Mesenchymal stem cell (in vitro differentiated cells and primary cell): Measurements from ENCODE around the gene DSCAM.

ENCODE experiments used
- DNase-seq: peaks from one replicate; pipeline ENCODE4 v3.0.0-alpha.2; 2013
- H2AFZ ChIP-seq: one replicate; pipeline ENCODE4 v1.6.1; 2013; ENCODE audit warnings: low read depth, mild to moderate bottlenecking, control low read depth, inconsistent platforms, low read length, moderate library complexity
- H2AK5ac ChIP-seq: 2 replicates; pipeline ENCODE4 v1.6.1; 2013; ENCODE audit warnings: low read length, moderate library complexity, mild to moderate bottlenecking, inconsistent platforms; ENCODE audit not compliant: severe bottlenecking
- H2BK120ac ChIP-seq: one replicate; pipeline ENCODE4 v1.6.1; 2013; ENCODE audit warnings: low read depth, mild to moderate bottlenecking, inconsistent platforms, low read length, moderate library complexity
- H2BK12ac ChIP-seq, 2 experiments: one replicate each; pipeline ENCODE4 v1.6.1; 2013; ENCODE audit warnings: inconsistent platforms in 2 of 2, low read length in 2 of 2, mild to moderate bottlenecking in 2 of 2, moderate library complexity in 2 of 2, control low read depth in 1 of 2
- H2BK15ac ChIP-seq: one replicate; pipeline ENCODE4 v1.6.1; 2013; ENCODE audit warnings: mild to moderate bottlenecking, low read depth, inconsistent platforms; ENCODE audit not compliant: poor library complexity, severe bottlenecking
- H2BK5ac ChIP-seq: 2 replicates; pipeline ENCODE4 v1.6.1; 2013; ENCODE audit warnings: low read depth, mild to moderate bottlenecking, low read length, control low read depth, inconsistent platforms; ENCODE audit not compliant: poor library complexity, severe bottlenecking
- H3K14ac ChIP-seq, 2 experiments: one replicate each; pipeline ENCODE4 v1.6.1; 2013; ENCODE audit warnings: inconsistent platforms in 2 of 2, low read length in 2 of 2, control low read depth in 1 of 2, mild to moderate bottlenecking in 1 of 2, moderate library complexity in 1 of 2
- H3K18ac ChIP-seq, 2 experiments: one replicate each; pipeline ENCODE4 v1.6.1; 2013; ENCODE audit warnings: inconsistent platforms in 2 of 2, low read length in 2 of 2, control low read depth in 1 of 2, low read depth in 1 of 2, mild to moderate bottlenecking in 1 of 2
- H3K23ac ChIP-seq, 2 experiments: one replicate each; pipeline ENCODE4 v1.6.1; 2013; ENCODE audit warnings: inconsistent platforms in 2 of 2, low read length in 2 of 2, mild to moderate bottlenecking in 2 of 2, moderate library complexity in 2 of 2, control low read depth in 1 of 2
- H3K27ac ChIP-seq: 2 replicates; pipeline ENCODE4 v1.5.1; 2013; ENCODE audit warnings: mild to moderate bottlenecking, moderate library complexity, low read length, control low read depth, inconsistent platforms; ENCODE audit not compliant: poor library complexity, severe bottlenecking
- H3K27me3 ChIP-seq, 2 experiments: 2 replicates each; pipeline versions ENCODE4 v1.6.1 to v1.7.0; 2013; ENCODE audit warnings: low read length in 2 of 2, mild to moderate bottlenecking in 2 of 2, moderate library complexity in 2 of 2, control low read depth in 1 of 2, inconsistent platforms in 1 of 2; ENCODE audit not compliant: control insufficient read depth in 1 of 2, insufficient read depth in 1 of 2
- H3K36me3 ChIP-seq, 2 experiments: 2 replicates each; pipeline versions ENCODE4 v1.6.1 to v1.7.0; 2013; ENCODE audit warnings: low read length in 2 of 2, control low read depth in 1 of 2, inconsistent platforms in 1 of 2, low read depth in 1 of 2, mild to moderate bottlenecking in 1 of 2; ENCODE audit not compliant: insufficient read depth in 2 of 2, control insufficient read depth in 1 of 2
- H3K4ac ChIP-seq, 2 experiments: one replicate each; pipeline ENCODE4 v1.6.1; 2013; ENCODE audit warnings: inconsistent platforms in 2 of 2, low read length in 2 of 2, mild to moderate bottlenecking in 2 of 2, moderate library complexity in 2 of 2, control low read depth in 1 of 2, low read depth in 1 of 2
- H3K4me1 ChIP-seq: 2 replicates; pipeline ENCODE4 v1.6.1; 2013; ENCODE audit warnings: low read depth, low read length, control low read depth; ENCODE audit not compliant: control insufficient read depth, insufficient read depth
- H3K4me2 ChIP-seq: 2 replicates; pipeline ENCODE4 v1.6.1; 2013; ENCODE audit warnings: low read length, mild to moderate bottlenecking, inconsistent platforms; ENCODE audit not compliant: poor library complexity, severe bottlenecking
- H3K4me3 ChIP-seq, 2 experiments: 2 replicates each; pipeline versions ENCODE4 v1.5.1 to v1.7.0; 2013; ENCODE audit warnings: low read length in 2 of 2, mild to moderate bottlenecking in 2 of 2, control low read depth in 1 of 2, low read depth in 1 of 2; ENCODE audit not compliant: insufficient read depth in 1 of 2
- H3K79me1 ChIP-seq: replicated peaks from 2 replicates; pipeline ENCODE4 v1.6.1; 2013; ENCODE audit warnings: mild to moderate bottlenecking, control low read depth, low read length, inconsistent platforms; ENCODE audit not compliant: poor library complexity, severe bottlenecking
- H3K9ac ChIP-seq: 2 replicates; pipeline ENCODE4 v1.7.0; 2013; ENCODE audit warnings: mild to moderate bottlenecking, low read length, moderate library complexity
- H3K9me3 ChIP-seq: 2 replicates; pipeline ENCODE4 v1.7.0; 2013; ENCODE audit warnings: mild to moderate bottlenecking, low read length; ENCODE audit not compliant: control insufficient read depth
- H4K8ac ChIP-seq: one replicate; pipeline ENCODE4 v1.6.1; 2013; ENCODE audit warnings: inconsistent platforms, mild to moderate bottlenecking, low read length, moderate library complexity
- H4K91ac ChIP-seq: one replicate; pipeline ENCODE4 v1.6.1; 2013; ENCODE audit warnings: mild to moderate bottlenecking, low read length, inconsistent platforms
- WGBS: methylation state at CpG from one replicate; pipeline ENCODE4 v1.1.7; 2013; ENCODE audit warnings: mixed read lengths; 5-methylcytosine and 5-hydroxymethylcytosine counted together

The DSCAM gene

DNA sequence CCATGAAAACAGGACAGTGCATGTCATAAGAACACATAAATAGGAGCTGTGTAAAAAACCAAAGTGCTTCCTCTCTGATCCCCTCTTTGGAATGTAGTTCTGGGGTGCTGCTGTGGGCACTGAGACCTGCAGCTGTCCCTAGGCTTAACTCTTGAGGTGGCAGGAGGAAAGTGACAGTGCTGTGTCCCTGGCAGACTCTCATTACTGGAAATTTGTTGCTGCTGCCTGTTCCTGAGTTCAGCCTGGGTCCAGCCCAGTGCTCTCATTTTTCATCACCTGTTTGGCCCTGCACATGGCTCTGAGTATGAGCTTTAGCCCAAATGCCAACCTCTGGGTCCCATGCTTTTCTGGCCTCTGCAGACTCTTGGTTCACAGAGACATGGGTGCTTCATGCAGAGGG, 329.3 kb downstream of the DSCAM start:
- H3K36me3 ChIP-seq = no peaks in the 10 kb centered on the region

DNA sequence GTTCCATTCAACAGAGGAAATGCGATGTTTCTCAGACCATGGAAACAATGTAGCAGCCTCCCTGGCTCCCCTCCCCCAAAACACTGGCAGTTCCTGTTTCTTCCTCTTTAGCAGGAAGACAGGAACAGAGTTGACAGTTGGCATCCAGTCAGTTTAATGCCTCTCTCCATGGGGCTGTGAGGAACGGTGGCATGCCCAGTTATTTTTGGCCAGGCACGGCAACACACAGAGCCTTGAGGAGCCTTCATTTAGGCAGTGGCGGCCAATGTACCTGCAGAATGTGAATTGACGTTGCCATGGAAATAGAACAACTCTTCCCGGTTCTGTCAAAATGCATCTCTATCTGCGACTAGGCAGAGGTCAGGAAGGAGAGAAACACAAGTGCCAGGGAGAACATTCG, 330.6 kb downstream of the DSCAM start:
- H3K27me3 ChIP-seq = no peaks in the 10 kb centered on the region

More for the DNA sequence above, 329.3 kb downstream of the DSCAM start:
- H3K79me1 ChIP-seq = no peaks in the 10 kb centered on the region
- H3K4me3 ChIP-seq = no peak overlapping the region
- H3K23ac ChIP-seq = no peak overlapping the region
- H3K4me1 ChIP-seq = no peaks in the 10 kb centered on the region
- H3K27me3 ChIP-seq = no peaks in the 10 kb centered on the region
- DNase-seq = no peak
- H2BK12ac ChIP-seq = no peak overlapping the region
- H2AK5ac ChIP-seq = no peak overlapping the region
- H3K14ac ChIP-seq = no peak overlapping the region
- H2AFZ ChIP-seq = no peak overlapping the region
- peaks cover 9% of the 10 kb centered on the region for H3K9me3 ChIP-seq
- H3K4me2 ChIP-seq = no peak overlapping the region
- no peak overlapping the region for H2BK15ac ChIP-seq
- no peak overlapping the region for H2BK5ac ChIP-seq
- H3K18ac ChIP-seq = no peak overlapping the region
- no peak overlapping the region for H3K4ac ChIP-seq
- no peak overlapping the region for H4K8ac ChIP-seq
- H4K91ac ChIP-seq = no peak overlapping the region
- no peak overlapping the region for H3K9ac ChIP-seq
- no peak overlapping the region for H3K27ac ChIP-seq
- no peak overlapping the region for H2BK120ac ChIP-seq

DNA sequence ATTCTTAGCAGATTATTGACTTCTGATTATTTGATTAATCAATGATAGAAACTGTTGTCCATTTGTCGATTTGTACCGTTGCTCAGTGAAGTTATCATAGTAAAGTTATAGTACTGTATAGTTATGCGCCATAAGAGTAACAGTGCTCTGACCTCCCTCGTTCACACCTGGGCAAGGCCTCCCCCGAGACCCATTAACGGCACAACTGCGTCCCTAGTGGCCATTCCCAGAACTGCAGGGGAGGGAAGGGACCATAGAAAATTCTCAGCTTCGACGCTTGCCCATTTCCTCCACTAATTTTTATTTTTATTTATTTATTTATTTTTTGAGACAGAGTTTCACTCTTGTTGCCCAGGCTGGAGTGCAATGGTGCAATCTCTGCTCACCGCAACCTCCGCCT, 334.4 kb downstream of the DSCAM start:
- H2AFZ ChIP-seq = no peak overlapping the region
- no peak overlapping the region for H2AK5ac ChIP-seq
- H3K9ac ChIP-seq = no peak overlapping the region
- no peak overlapping the region for H2BK120ac ChIP-seq
- 71% methylated on average over 9 of the region's 11 CpGs for WGBS
- H3K14ac ChIP-seq = no peak overlapping the region
- H3K27me3 ChIP-seq = no peaks in the 10 kb centered on the region
- no peak overlapping the region for H4K8ac ChIP-seq
- H3K27ac ChIP-seq = no peak overlapping the region
- no peak overlapping the region for H2BK12ac ChIP-seq
- H3K4me3 ChIP-seq = no peak overlapping the region
- H2BK15ac ChIP-seq = no peak overlapping the region
- no peaks in the 10 kb centered on the region for H3K79me1 ChIP-seq
- H4K91ac ChIP-seq = no peak overlapping the region
- H2BK5ac ChIP-seq = no peak overlapping the region
- H3K4me1 ChIP-seq = no peaks in the 10 kb centered on the region
- H3K23ac ChIP-seq = no peak overlapping the region
- no peak overlapping the region for H3K4me2 ChIP-seq
- H3K9me3 ChIP-seq = peaks cover 3% of the 10 kb centered on the region
- H3K18ac ChIP-seq = no peak overlapping the region
- no peak for DNase-seq
- no peaks in the 10 kb centered on the region for H3K36me3 ChIP-seq
- H3K4ac ChIP-seq = no peak overlapping the region

More for the DNA sequence above, 330.6 kb downstream of the DSCAM start:
- H3K23ac ChIP-seq = no peak overlapping the region
- no peak overlapping the region for H3K4ac ChIP-seq
- H4K91ac ChIP-seq = no peak overlapping the region
- H4K8ac ChIP-seq = no peak overlapping the region
- H3K9me3 ChIP-seq = peaks cover 3% of the 10 kb centered on the region
- no peak overlapping the region for H3K9ac ChIP-seq
- H3K27ac ChIP-seq = no peak overlapping the region
- H2BK12ac ChIP-seq = no peak overlapping the region
- no peak overlapping the region for H3K4me3 ChIP-seq
- no peak overlapping the region for H2BK5ac ChIP-seq
- no peak overlapping the region for H2BK15ac ChIP-seq
- H2AK5ac ChIP-seq = no peak overlapping the region
- H3K79me1 ChIP-seq = no peaks in the 10 kb centered on the region
- WGBS = 56% methylated on average over 7 of the region's 8 CpGs
- no peak overlapping the region for H3K14ac ChIP-seq
- no peak overlapping the region for H2BK120ac ChIP-seq
- H3K4me2 ChIP-seq = no peak overlapping the region
- DNase-seq = no peak
- no peaks in the 10 kb centered on the region for H3K4me1 ChIP-seq
- no peaks in the 10 kb centered on the region for H3K36me3 ChIP-seq
- no peak overlapping the region for H2AFZ ChIP-seq
- H3K18ac ChIP-seq = no peak overlapping the region

DNA sequence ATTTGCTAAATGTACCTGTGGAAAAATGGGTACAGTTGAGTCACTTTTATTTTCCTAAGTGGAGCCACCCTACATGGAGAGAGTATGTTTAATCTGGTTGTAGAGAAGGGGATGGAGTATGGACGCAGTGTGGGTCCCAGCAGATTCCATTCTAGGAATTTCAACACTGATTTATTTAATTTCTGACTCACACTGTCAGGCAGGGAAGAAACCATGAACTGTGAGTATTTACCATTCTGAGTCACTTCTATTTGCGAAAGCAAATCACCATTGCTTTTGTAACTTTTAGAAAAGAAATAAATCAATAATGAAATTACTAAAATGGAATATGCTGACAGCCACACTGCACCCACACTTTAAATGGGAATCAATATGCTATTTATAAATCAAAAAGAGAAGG, 339.0 kb downstream of the DSCAM start:
- no peak overlapping the region for H3K18ac ChIP-seq
- H3K4ac ChIP-seq = no peak overlapping the region
- H3K4me1 ChIP-seq = no peaks in the 10 kb centered on the region
- DNase-seq = no peak
- H2AFZ ChIP-seq = no peak overlapping the region
- no peak overlapping the region for H3K23ac ChIP-seq
- no peak overlapping the region for H2BK15ac ChIP-seq
- no peak overlapping the region for H2BK12ac ChIP-seq
- H3K27me3 ChIP-seq = no peaks in the 10 kb centered on the region
- no peak overlapping the region for H4K91ac ChIP-seq
- no peak overlapping the region for H3K4me2 ChIP-seq
- H3K9me3 ChIP-seq = peaks cover 4% of the 10 kb centered on the region
- H2BK120ac ChIP-seq = no peak overlapping the region
- H3K36me3 ChIP-seq = no peaks in the 10 kb centered on the region
- H3K9ac ChIP-seq = no peak overlapping the region
- 50% methylated on average over 1 of the region's 2 CpGs for WGBS
- H2AK5ac ChIP-seq = no peak overlapping the region
- H3K14ac ChIP-seq = no peak overlapping the region
- no peaks in the 10 kb centered on the region for H3K79me1 ChIP-seq
- no peak overlapping the region for H4K8ac ChIP-seq
- no peak overlapping the region for H3K27ac ChIP-seq
- no peak overlapping the region for H2BK5ac ChIP-seq
- H3K4me3 ChIP-seq = no peak overlapping the region
